ENCODE results near the gene TMEM132E.

TMEM132E gene

DNA sequence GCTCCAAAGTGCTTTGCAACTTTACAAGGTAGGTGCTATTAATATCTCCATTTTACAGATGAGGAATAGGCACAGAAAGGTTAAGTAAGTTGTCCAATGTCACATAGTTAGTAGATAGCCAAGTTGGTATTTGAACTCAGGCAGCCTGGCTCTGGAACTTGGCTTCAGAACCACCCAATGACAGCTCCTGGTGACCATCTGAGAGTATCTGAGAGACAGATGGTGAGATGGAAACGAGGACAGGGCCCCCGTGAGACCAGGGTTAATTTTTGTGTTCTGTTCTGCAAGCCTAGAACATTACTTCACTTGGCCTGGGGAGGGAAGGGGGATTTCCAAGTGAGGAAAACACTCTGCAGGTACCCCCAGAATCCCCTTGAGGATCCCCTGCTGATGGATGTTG lies 9.8 kb upstream of the TMEM132E start:
- TF ChIP-seq, protein P1, sequence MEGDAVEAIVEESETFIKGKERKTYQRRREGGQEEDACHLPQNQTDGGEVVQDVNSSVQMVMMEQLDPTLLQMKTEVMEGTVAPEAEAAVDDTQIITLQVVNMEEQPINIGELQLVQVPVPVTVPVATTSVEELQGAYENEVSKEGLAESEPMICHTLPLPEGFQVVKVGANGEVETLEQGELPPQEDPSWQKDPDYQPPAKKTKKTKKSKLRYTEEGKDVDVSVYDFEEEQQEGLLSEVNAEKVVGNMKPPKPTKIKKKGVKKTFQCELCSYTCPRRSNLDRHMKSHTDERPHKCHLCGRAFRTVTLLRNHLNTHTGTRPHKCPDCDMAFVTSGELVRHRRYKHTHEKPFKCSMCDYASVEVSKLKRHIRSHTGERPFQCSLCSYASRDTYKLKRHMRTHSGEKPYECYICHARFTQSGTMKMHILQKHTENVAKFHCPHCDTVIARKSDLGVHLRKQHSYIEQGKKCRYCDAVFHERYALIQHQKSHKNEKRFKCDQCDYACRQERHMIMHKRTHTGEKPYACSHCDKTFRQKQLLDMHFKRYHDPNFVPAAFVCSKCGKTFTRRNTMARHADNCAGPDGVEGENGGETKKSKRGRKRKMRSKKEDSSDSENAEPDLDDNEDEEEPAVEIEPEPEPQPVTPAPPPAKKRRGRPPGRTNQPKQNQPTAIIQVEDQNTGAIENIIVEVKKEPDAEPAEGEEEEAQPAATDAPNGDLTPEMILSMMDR (IDR thresholded peaks at IDR 0.05; ENCODE audit: borderline replicate concordance, extremely low read depth, low read length, poor library complexity, severe bottlenecking) = no peak
- TF ChIP-seq EZH2 (IDR thresholded peaks at IDR 0.05; ENCODE audit: borderline replicate concordance, low read depth, low read length, severe bottlenecking) = no peak
- H3K27me3 ChIP-seq (ENCODE audit: insufficient read depth, low read length, poor library complexity) = peaks cover 22% of the 10 kb centered on the region
- ATAC-seq (ENCODE audit: insufficient read depth, low read depth) = no peak

DNA sequence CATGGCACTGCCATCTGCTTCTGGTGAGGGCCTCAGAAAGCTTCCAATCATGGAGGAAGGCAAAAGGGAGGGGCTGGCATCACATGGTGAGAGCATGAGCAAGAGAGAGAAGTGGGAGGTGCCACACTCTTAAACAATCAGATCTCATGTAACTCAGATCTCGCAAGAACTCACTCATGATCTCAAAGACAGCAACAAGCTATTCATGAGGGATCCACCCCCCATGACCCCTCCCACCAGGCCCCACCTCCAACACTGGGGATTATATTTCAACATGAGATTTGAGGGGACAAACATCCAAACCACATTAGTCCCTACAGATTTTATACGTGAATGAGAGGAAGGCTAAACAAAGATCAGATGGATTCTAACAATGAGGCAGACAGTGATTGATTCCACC lies 8.9 kb upstream of the TMEM132E start:
- no peaks in the 10 kb centered on the region for H4K20me1 ChIP-seq (ENCODE audit: insufficient read depth, low read length)
- no peaks in the 10 kb centered on the region for H3K36me3 ChIP-seq (ENCODE audit: insufficient read depth, low read length)
- no peak for TF ChIP-seq EZH2 (IDR thresholded peaks at IDR 0.05; ENCODE audit: borderline replicate concordance, low read depth, low read length, severe bottlenecking)
- TF ChIP-seq, protein P1 (IDR thresholded peaks at IDR 0.05; ENCODE audit: borderline replicate concordance, extremely low read depth, low read length, poor library complexity, severe bottlenecking) = no peak
- no peak overlapping the region for H2AFZ ChIP-seq (ENCODE audit: low read depth, low read length)
- no peaks in the 10 kb centered on the region for H3K4me1 ChIP-seq (ENCODE audit: insufficient read depth, low read length)
- no peaks in the 10 kb centered on the region for H3K79me2 ChIP-seq (ENCODE audit: insufficient read depth, low read length)
- ATAC-seq (ENCODE audit: insufficient read depth, low read depth) (no peak), DNase-seq (no peak)
- H3K27me3 ChIP-seq (ENCODE audit: insufficient read depth, low read length, poor library complexity) = peaks cover 22% of the 10 kb centered on the region
- no peak overlapping the region for H3K27ac ChIP-seq (ENCODE audit: low read length)
- H3K9me3 ChIP-seq (ENCODE audit: insufficient read depth, low read length, severe bottlenecking) = no peaks in the 10 kb centered on the region
- no peak overlapping the region for H3K4me3 ChIP-seq (ENCODE audit: low read depth in 1 of 2, low read length in 2 of 2)
- no peak overlapping the region for H3K4me2 ChIP-seq (ENCODE audit: insufficient read depth, low read length)
- H3K9ac ChIP-seq (ENCODE audit: low read depth, low read length) = no peak overlapping the region

More for the DNA sequence above, 9.8 kb upstream of the TMEM132E start:
- Histone ChIP-seq H3K9ac (ENCODE audit: low read depth, low read length) (no peak overlapping the region), H3K4me3 (ENCODE audit: low read depth in 1 of 2, low read length in 2 of 2) (no peak overlapping the region), H3K79me2 (ENCODE audit: insufficient read depth, low read length) (no peaks in the 10 kb centered on the region), H3K4me1 (ENCODE audit: insufficient read depth, low read length) (no peaks in the 10 kb centered on the region), H4K20me1 (ENCODE audit: insufficient read depth, low read length) (no peaks in the 10 kb centered on the region), H3K4me2 (ENCODE audit: insufficient read depth, low read length) (no peak overlapping the region), H3K36me3 (ENCODE audit: insufficient read depth, low read length) (no peaks in the 10 kb centered on the region), H2AFZ (ENCODE audit: low read depth, low read length) (no peak overlapping the region), H3K27ac (ENCODE audit: low read length) (no peak overlapping the region), H3K9me3 (ENCODE audit: insufficient read depth, low read length, severe bottlenecking) (no peaks in the 10 kb centered on the region)
- DNase-seq = no peak

DNA sequence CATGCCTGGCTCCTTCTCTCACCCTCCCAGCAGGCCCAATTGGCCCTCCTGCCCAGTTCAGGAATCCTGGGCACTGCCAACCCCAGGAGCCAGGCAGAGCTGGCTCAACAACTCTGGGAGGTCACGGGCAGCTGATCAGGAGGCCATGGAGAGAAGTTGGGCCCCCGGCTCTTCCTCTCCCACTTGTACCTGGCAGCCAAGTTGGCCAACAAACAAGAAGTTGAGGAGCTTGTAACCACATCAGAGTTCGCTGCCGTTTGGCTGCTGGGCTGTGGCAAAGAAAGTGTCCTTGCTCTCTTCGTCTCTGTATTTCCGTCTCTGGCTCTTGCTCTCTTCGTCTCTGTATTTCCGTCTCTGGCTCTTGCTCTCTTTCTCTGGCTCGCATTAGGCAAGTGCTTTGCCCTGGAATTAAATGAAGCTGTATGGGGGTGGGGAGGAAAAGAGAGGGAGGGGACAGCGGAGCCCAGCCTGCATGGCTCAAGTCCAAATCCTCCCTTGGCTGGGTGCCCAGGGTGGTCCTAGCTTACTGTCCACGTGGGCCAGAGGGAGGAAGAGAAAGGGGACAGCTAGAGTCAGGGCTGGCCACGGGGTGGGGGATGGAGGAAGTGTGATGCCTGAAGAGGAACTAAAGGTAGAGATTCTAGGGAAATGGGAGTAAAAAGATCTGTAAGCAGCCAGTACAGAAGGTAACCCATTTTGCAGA lies 7.8 kb upstream of the TMEM132E start:
- Histone ChIP-seq H3K4me2 (ENCODE audit: insufficient read depth, low read length) (no peak overlapping the region), H3K79me2 (ENCODE audit: insufficient read depth, low read length) (no peaks in the 10 kb centered on the region), H3K27ac (ENCODE audit: low read length) (no peak overlapping the region), H3K36me3 (ENCODE audit: insufficient read depth, low read length) (no peaks in the 10 kb centered on the region), H3K27me3 (ENCODE audit: insufficient read depth, low read length, poor library complexity) (peaks cover 26% of the 10 kb centered on the region), H3K4me3 (ENCODE audit: low read depth in 1 of 2, low read length in 2 of 2) (no peak overlapping the region), H3K9me3 (ENCODE audit: insufficient read depth, low read length, severe bottlenecking) (no peaks in the 10 kb centered on the region), H3K4me1 (ENCODE audit: insufficient read depth, low read length) (no peaks in the 10 kb centered on the region), H2AFZ (ENCODE audit: low read depth, low read length) (no peak overlapping the region), H4K20me1 (ENCODE audit: insufficient read depth, low read length) (no peaks in the 10 kb centered on the region), H3K9ac (ENCODE audit: low read depth, low read length) (no peak overlapping the region)
- DNase-seq = no peak
- TF ChIP-seq EZH2 (IDR thresholded peaks at IDR 0.05; ENCODE audit: borderline replicate concordance, low read depth, low read length, severe bottlenecking) = no peak
- TF ChIP-seq, protein P1 (IDR thresholded peaks at IDR 0.05; ENCODE audit: borderline replicate concordance, extremely low read depth, low read length, poor library complexity, severe bottlenecking) = no peak
- ATAC-seq (ENCODE audit: insufficient read depth, low read depth) = no peak
